Measurements from ENCODE around the gene SMC1B.
A peak's percentile ranks its signal among the peaks of the same experiment; 100 is the strongest.

SMC1B gene

DNA sequence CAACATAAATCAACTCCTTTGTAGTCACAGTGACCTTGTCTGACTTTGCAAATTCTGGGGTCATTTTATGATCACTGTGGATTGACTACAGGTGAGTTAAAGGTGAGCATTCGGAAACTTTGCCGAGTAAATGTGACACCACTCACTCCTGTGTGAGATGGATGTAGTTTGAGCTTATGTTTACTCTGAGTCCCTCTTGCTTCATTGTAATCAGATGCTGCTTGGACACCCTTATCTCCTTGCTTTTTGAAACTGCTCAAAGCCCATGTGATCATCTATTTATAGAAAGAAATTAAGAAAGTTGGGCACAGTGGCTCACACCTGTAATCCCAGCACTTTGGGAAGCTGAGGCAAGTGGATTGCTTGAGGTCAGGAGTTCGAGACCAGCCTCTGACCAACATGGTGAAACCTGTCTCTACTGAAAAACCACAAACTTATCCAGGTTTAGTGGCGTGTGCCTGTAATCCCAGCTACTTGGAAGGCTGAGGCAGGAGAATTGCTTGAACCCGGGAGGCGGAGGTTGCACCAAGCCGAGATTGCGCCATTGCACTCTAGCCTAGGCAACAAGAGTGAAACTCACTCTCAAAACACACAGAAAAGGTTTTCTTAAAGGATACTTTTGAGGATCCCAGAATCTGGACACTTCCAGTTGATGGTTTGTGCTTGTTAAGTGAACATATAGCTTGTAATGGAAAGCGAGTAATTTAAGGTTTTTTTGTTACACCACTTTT is 96.4 kb downstream of the SMC1B start:
- DNase-seq: no peak
- Histone ChIP-seq H3K36me3 (peaks cover 6% of the 10 kb centered on the region), H3K4me1 (peaks cover 41% of the 10 kb centered on the region), H3K9me3 (no peaks in the 10 kb centered on the region), H3K27me3 (no peaks in the 10 kb centered on the region), H3K4me3 (ENCODE audit: low read depth, low read length) (peak overlapping the region; percentile 24)
- TF ChIP-seq, protein P1, sequence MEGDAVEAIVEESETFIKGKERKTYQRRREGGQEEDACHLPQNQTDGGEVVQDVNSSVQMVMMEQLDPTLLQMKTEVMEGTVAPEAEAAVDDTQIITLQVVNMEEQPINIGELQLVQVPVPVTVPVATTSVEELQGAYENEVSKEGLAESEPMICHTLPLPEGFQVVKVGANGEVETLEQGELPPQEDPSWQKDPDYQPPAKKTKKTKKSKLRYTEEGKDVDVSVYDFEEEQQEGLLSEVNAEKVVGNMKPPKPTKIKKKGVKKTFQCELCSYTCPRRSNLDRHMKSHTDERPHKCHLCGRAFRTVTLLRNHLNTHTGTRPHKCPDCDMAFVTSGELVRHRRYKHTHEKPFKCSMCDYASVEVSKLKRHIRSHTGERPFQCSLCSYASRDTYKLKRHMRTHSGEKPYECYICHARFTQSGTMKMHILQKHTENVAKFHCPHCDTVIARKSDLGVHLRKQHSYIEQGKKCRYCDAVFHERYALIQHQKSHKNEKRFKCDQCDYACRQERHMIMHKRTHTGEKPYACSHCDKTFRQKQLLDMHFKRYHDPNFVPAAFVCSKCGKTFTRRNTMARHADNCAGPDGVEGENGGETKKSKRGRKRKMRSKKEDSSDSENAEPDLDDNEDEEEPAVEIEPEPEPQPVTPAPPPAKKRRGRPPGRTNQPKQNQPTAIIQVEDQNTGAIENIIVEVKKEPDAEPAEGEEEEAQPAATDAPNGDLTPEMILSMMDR (IDR thresholded peaks at IDR 0.05; ENCODE audit: low read depth, low read length): no peak

- peaks cover 35% of the 10 kb centered on the region for H3K4me1 ChIP-seq
- TF ChIP-seq, protein P1 (IDR thresholded peaks at IDR 0.05; ENCODE audit: low read depth, low read length): no peak
- H3K9me3 ChIP-seq: no peaks in the 10 kb centered on the region
- H3K36me3 ChIP-seq: peaks cover 5% of the 10 kb centered on the region; the same call in 1 of the 2 replicates
- peak overlapping the region; percentile 44; the same call in 1 of the 2 replicates for H3K4me3 ChIP-seq (ENCODE audit: low read depth, low read length)
- no peak for DNase-seq
- no peaks in the 10 kb centered on the region for H3K27me3 ChIP-seq
These were observed 98.6 kb downstream of the SMC1B start for GRCh38 chr22:45314786-45315185.

- peak overlapping the region; percentile 44 for H3K4me3 ChIP-seq (ENCODE audit: low read depth, low read length)
These were observed 99.2 kb downstream of the SMC1B start for GRCh38 chr22:45314054-45314721.

GRCh38 chr22:45312856-45313255 is 100.5 kb downstream of the SMC1B start:
- no peak for DNase-seq
- TF ChIP-seq, protein P1 (IDR thresholded peaks at IDR 0.05; ENCODE audit: low read depth, low read length): no peak
- H3K9me3 ChIP-seq: no peaks in the 10 kb centered on the region
- peaks cover 15% of the 10 kb centered on the region for H3K4me1 ChIP-seq
- H3K4me3 ChIP-seq (ENCODE audit: low read depth, low read length): no peak overlapping the region
- peaks cover 5% of the 10 kb centered on the region; the same call in 1 of the 2 replicates for H3K36me3 ChIP-seq
- no peaks in the 10 kb centered on the region for H3K27me3 ChIP-seq

More at GRCh38 chr22:45314054-45314721, 99.2 kb downstream of the SMC1B start:
- H3K27me3 ChIP-seq: no peaks in the 10 kb centered on the region
- peaks cover 29% of the 10 kb centered on the region for H3K4me1 ChIP-seq
- H3K36me3 ChIP-seq: peaks cover 5% of the 10 kb centered on the region; the same call in 1 of the 2 replicates
- DNase-seq: peak; percentile 85
- no peaks in the 10 kb centered on the region for H3K9me3 ChIP-seq
- TF ChIP-seq, protein P1 (IDR thresholded peaks at IDR 0.05; ENCODE audit: low read depth, low read length): no peak

- Histone ChIP-seq H3K4me1 (peaks cover 13% of the 10 kb centered on the region), H3K4me3 (ENCODE audit: low read depth, low read length) (no peak overlapping the region), H3K9me3 (no peaks in the 10 kb centered on the region), H3K36me3 (peaks cover 5% of the 10 kb centered on the region; the same call in 1 of the 2 replicates), H3K27me3 (no peaks in the 10 kb centered on the region)
- DNase-seq: no peak
- TF ChIP-seq, protein P1 (IDR thresholded peaks at IDR 0.05; ENCODE audit: low read depth, low read length): no peak
These were observed 101.0 kb downstream of the SMC1B start for GRCh38 chr22:45312415-45312814.
